HG03045 (cell line): ENCODE data around the gene PRSS21.

Experiments
- ATAC-seq: cut with Tn5 transposase; IDR thresholded peaks from one replicate; pipeline ENCODE4 v1.9.1; 2021; ENCODE audit warnings: mild to moderate bottlenecking, moderate library complexity; ENCODE audit not compliant: unreplicated experiment

Gene PRSS21

GRCh38 chr16:2779151-2779920, 37.7 kb upstream of the PRSS21 start:
- ATAC-seq = no peak

- ATAC-seq = no peak
Observed at GRCh38 chr16:2779978-2780898, 36.8 kb upstream of the PRSS21 start.

- no peak for ATAC-seq
Observed at GRCh38 chr16:2782583-2783351, 34.3 kb upstream of the PRSS21 start.

GRCh38 chr16:2783581-2784357, 33.3 kb upstream of the PRSS21 start:
- ATAC-seq = no peak

- no peak for ATAC-seq
Observed at GRCh38 chr16:2784358-2785100, 32.5 kb upstream of the PRSS21 start.

GRCh38 chr16:2785101-2785991, 31.7 kb upstream of the PRSS21 start:
- ATAC-seq = no peak

GRCh38 chr16:2786061-2786825, 30.8 kb upstream of the PRSS21 start:
- no peak for ATAC-seq

GRCh38 chr16:2786826-2787151, 30.2 kb upstream of the PRSS21 start:
- ATAC-seq = no peak

- no peak for ATAC-seq
Observed at GRCh38 chr16:2787406-2787805, 29.6 kb upstream of the PRSS21 start, which contains the start of gene PRSS33. TSS of gene PRSS33 (minus strand) at chr16:2787560. CDS start at chr16:2786547, 1,013 bp downstream.

GRCh38 chr16:2787961-2788360, 29.1 kb upstream of the PRSS21 start:
- ATAC-seq = no peak

GRCh38 chr16:2790631-2791030, 26.4 kb upstream of the PRSS21 start:
- ATAC-seq = no peak

- no peak for ATAC-seq
Observed at GRCh38 chr16:2791174-2791573, 25.9 kb upstream of the PRSS21 start.

- no peak for ATAC-seq
Observed at GRCh38 chr16:2792940-2793339, 24.1 kb upstream of the PRSS21 start.

GRCh38 chr16:2795395-2796143, 21.5 kb upstream of the PRSS21 start:
- ATAC-seq = no peak

GRCh38 chr16:2798723-2799204, 18.3 kb upstream of the PRSS21 start:
- ATAC-seq = no peak

- ATAC-seq = no peak
Observed at GRCh38 chr16:2799205-2799858, 17.7 kb upstream of the PRSS21 start.

- no peak for ATAC-seq
Observed at GRCh38 chr16:2799859-2800226, 17.2 kb upstream of the PRSS21 start.
